Hepatic stellate cell (primary cell): ENCODE results near the gene ZNF536.
"Not testable (repeated sequence)": the region's sequence is repeated elsewhere in the genome, so short reads cannot be mapped to it uniquely, and the experiment has no call there.

Experiments used
- DNase-seq: peaks from one replicate; pipeline ENCODE4 v3.0.0; 2011; ENCODE audit warnings: low spot score

Gene ZNF536

GRCh38 chr19:30341611-30342201, 30.5 kb upstream of the ZNF536 start:
- DNase-seq, result no peak

- DNase-seq, result no peak
These were observed 29.3 kb upstream of the ZNF536 start for GRCh38 chr19:30342901-30343300.

GRCh38 chr19:30344446-30345425, 27.4 kb upstream of the ZNF536 start:
- DNase-seq, result no peak

- DNase-seq, result no peak
These were observed 26.5 kb upstream of the ZNF536 start for GRCh38 chr19:30345686-30346085.

GRCh38 chr19:30346468-30346867, 25.7 kb upstream of the ZNF536 start:
- DNase-seq, result not testable (repeated sequence)

- no peak for DNase-seq
These were observed 23.0 kb upstream of the ZNF536 start for GRCh38 chr19:30349131-30349730.

- DNase-seq, result no peak
These were observed 21.2 kb upstream of the ZNF536 start for GRCh38 chr19:30350692-30351663.

GRCh38 chr19:30351774-30352173, 20.4 kb upstream of the ZNF536 start:
- no peak for DNase-seq

- DNase-seq, result no peak
These were observed 18.7 kb upstream of the ZNF536 start for GRCh38 chr19:30353394-30353945.

GRCh38 chr19:30355586-30355985, 16.6 kb upstream of the ZNF536 start:
- no peak for DNase-seq

- no peak for DNase-seq
These were observed 15.1 kb upstream of the ZNF536 start for GRCh38 chr19:30356951-30357579.

- no peak for DNase-seq
These were observed 14.6 kb upstream of the ZNF536 start for GRCh38 chr19:30357580-30357954.

- no peak for DNase-seq
These were observed 13.9 kb upstream of the ZNF536 start for GRCh38 chr19:30358319-30358718.

- no peak for DNase-seq
These were observed 13.2 kb upstream of the ZNF536 start for GRCh38 chr19:30358821-30359580.

GRCh38 chr19:30359936-30360335, 12.2 kb upstream of the ZNF536 start:
- no peak for DNase-seq

GRCh38 chr19:30360376-30361106, 11.6 kb upstream of the ZNF536 start:
- DNase-seq, result no peak

GRCh38 chr19:30361107-30361447, 11.1 kb upstream of the ZNF536 start:
- no peak for DNase-seq

GRCh38 chr19:30361721-30362120, 10.5 kb upstream of the ZNF536 start:
- DNase-seq, result no peak

GRCh38 chr19:30362156-30362754, 9.9 kb upstream of the ZNF536 start:
- no peak for DNase-seq
